HCT116 (cell line): ENCODE measurements around the gene PAAF1. TPM values are rescaled to one million over a fixed set of nuclear protein-coding genes. Genes with fewer than 3 reads are reported as not detected.

Experiments used
- ATAC-seq: fragments of 200-7000 bp; cut with Tn5 transposase; 2 replicates; pipeline ENCODE4 v1.9.1; 2020; ENCODE audit warnings: mild to moderate bottlenecking, moderate library complexity
- BruUV-seq: library from RNA; stranded (reverse); fragments of 400-500 nt; replicated peaks from 2 replicates; lab custom pipeline; 2021; lab: Mats Ljungman, UMichigan
- CTCF ChIA-PET: fragments of 300-600 bp; sonication (Branson Sonifier 250); formaldehyde crosslinking; loops from one replicate; lab custom pipeline; 2021; ENCODE audit warnings: antibody characterized with exemption; lab: Charles Lee
- POLR2A ChIA-PET: fragments of 300-600, 350-600 bp; sonication (Branson Sonifier 250); formaldehyde crosslinking; loops from one replicate; lab custom pipeline; 2021; ENCODE audit warnings: antibody characterized with exemption; lab: Charles Lee
- RAD21 ChIA-PET, 2 experiments: fragments of 300-600 bp; sonication (Branson Sonifier 250); formaldehyde crosslinking; loops; one replicate each; lab custom pipeline; 2023; ENCODE audit warnings: low total read pairs in 2 of 2; ENCODE audit not compliant: uncharacterized antibody in 2 of 2, unreplicated experiment in 2 of 2, low non-redundant PET in 1 of 2; lab: Charles Lee
- DNase-seq: peaks from one replicate; pipeline ENCODE4 v3.0.0-alpha.2; 2010; ENCODE audit warnings: low read depth, low spot score
- H2AFZ ChIP-seq: fragments of 200-600 bp; shearing (Covaris generic), sonication (generic); 2 replicates; pipeline ENCODE4 v1.6.1; 2017; ENCODE audit warnings: low read depth, mixed run types, mixed read lengths, antibody characterized with exemption, low read length; ENCODE audit not compliant: poor library complexity, severe bottlenecking
- H3K27ac ChIP-seq: 2 replicates; pipeline ENCODE4 v1.5.1; 2012; ENCODE audit warnings: low read depth, low read length
- H3K27me3 ChIP-seq: fragments of 200-600 bp; sonication (generic); 2 replicates; pipeline ENCODE4 v1.6.1; 2016; ENCODE audit warnings: mixed run types, low read length, mixed read lengths; ENCODE audit not compliant: insufficient read depth
- H3K36me3 ChIP-seq, 2 experiments: fragments of 200-500 bp in 1 of 2; fragments of 200-600 bp in 1 of 2; sonication (Bioruptor generic) in 1 of 2; sonication (generic) in 1 of 2; 2 replicates each; pipeline versions ENCODE4 v1.5.1 to v1.6.1; 2014 to 2016; ENCODE audit warnings: low read length in 2 of 2, inconsistent platforms in 1 of 2, mixed read lengths in 1 of 2, mixed run types in 1 of 2; ENCODE audit not compliant: insufficient read depth in 2 of 2, control insufficient read depth in 1 of 2
- H3K4me1 ChIP-seq, 2 experiments: fragments of 200-600 bp in 1 of 2; sonication (generic) in 1 of 2; 2 replicates each; pipeline versions ENCODE4 v1.5.1 to v1.6.1; 2012 to 2017; ENCODE audit warnings: low read length in 2 of 2, inconsistent platforms in 1 of 2, mild to moderate bottlenecking in 1 of 2, mixed read lengths in 1 of 2, mixed run types in 1 of 2, moderate library complexity in 1 of 2; ENCODE audit not compliant: insufficient read depth in 2 of 2, control insufficient read depth in 1 of 2
- H3K4me2 ChIP-seq: fragments of 200-600 bp; sonication (generic); 2 replicates; pipeline ENCODE4 v1.6.1; 2017; ENCODE audit warnings: mixed run types, low read length, mixed read lengths
- H3K4me3 ChIP-seq, 2 experiments: fragments of 200-600 bp in 1 of 2; sonication (generic) in 1 of 2; replicated peaks in 1 of 2; 2 replicates each; pipeline ENCODE4 v1.5.1; 2011 to 2016; ENCODE audit warnings: low read length in 2 of 2, control low read depth in 1 of 2, low read depth in 1 of 2, mild to moderate bottlenecking in 1 of 2, mixed read lengths in 1 of 2, mixed run types in 1 of 2
- H3K79me2 ChIP-seq: fragments of 200-600 bp; sonication (generic); 2 replicates; pipeline ENCODE4 v1.6.1; 2017; ENCODE audit warnings: mild to moderate bottlenecking, mixed run types, low read length, moderate library complexity, mixed read lengths; ENCODE audit not compliant: insufficient read depth
- H3K9ac ChIP-seq: fragments of 200-600 bp; sonication (generic); 2 replicates; pipeline ENCODE4 v1.6.1; 2016; ENCODE audit warnings: low read length, mixed read lengths
- H3K9me2 ChIP-seq: fragments of 200-600 bp; sonication (generic), shearing (Covaris generic); 2 replicates; pipeline ENCODE4 v1.6.1; 2017; ENCODE audit warnings: mixed run types, mild to moderate bottlenecking, moderate library complexity; ENCODE audit not compliant: insufficient read depth
- H3K9me3 ChIP-seq, 2 experiments: fragments of 200-500 bp in 1 of 2; fragments of 200-600 bp in 1 of 2; sonication (Bioruptor generic) in 1 of 2; sonication (generic) in 1 of 2; 2 replicates each; pipeline ENCODE4 v1.6.1; 2014 to 2017; ENCODE audit warnings: low read length in 2 of 2, mixed read lengths in 2 of 2, inconsistent platforms in 1 of 2, low read depth in 1 of 2, mild to moderate bottlenecking in 1 of 2, mixed run types in 1 of 2, moderate library complexity in 1 of 2; ENCODE audit not compliant: control insufficient read depth in 1 of 2, insufficient read depth in 1 of 2
- H4K20me1 ChIP-seq: fragments of 200-600 bp; sonication (generic), shearing (Covaris generic); 2 replicates; pipeline ENCODE4 v1.6.1; 2017; ENCODE audit warnings: mixed run types, mild to moderate bottlenecking, moderate library complexity; ENCODE audit not compliant: insufficient read depth
- POLR2A ChIP-seq: IDR thresholded peaks from 2 replicates; pipeline ENCODE4 v1.7.0; 2011; ENCODE audit warnings: borderline replicate concordance; ENCODE audit not compliant: insufficient read depth, insufficient read length; ENCODE audit errors: extremely low read depth
- YY1 ChIP-seq: IDR thresholded peaks from 2 replicates; pipeline ENCODE4 v1.6.1; 2011; ENCODE audit warnings: low read length, low read depth, moderate library complexity, mild to moderate bottlenecking; ENCODE audit not compliant: insufficient replicate concordance; ENCODE audit errors: extremely low read depth
- intact Hi-C: fragments of 100-400 bp; cut with micrococcal nuclease; formaldehyde crosslinking; loops from 2 replicates; pipeline ENCODE4 v1.10.0; 2022
- total RNA-seq: library from RNA; stranded (reverse); gene quantifications from one replicate; pipeline ENCODE4 v1.2.1, GENCODE V29; 2021; ENCODE audit not compliant: unreplicated experiment
- TF ChIP-seq, protein P1 (sequence below): IDR thresholded peaks from 2 replicates; pipeline ENCODE4 v1.6.1; 2012
- TF ChIP-seq, protein P2 (sequence below): IDR thresholded peaks from 2 replicates; pipeline ENCODE4 v1.6.1; 2012
- TF ChIP-seq, protein P3 (sequence below): IDR thresholded peaks from 2 replicates; pipeline ENCODE4 v1.6.1; 2011; ENCODE audit warnings: mild to moderate bottlenecking, low read length, moderate library complexity; ENCODE audit not compliant: insufficient replicate concordance; ENCODE audit errors: extremely low read depth
- TF ChIP-seq, protein P4 (sequence below): IDR thresholded peaks from 2 replicates; pipeline ENCODE4 v1.6.1; 2012; ENCODE audit warnings: low read depth

Gene PAAF1
- total RNA-seq, 1 experiment from 2014 or later = 15.5 TPM

DNA sequence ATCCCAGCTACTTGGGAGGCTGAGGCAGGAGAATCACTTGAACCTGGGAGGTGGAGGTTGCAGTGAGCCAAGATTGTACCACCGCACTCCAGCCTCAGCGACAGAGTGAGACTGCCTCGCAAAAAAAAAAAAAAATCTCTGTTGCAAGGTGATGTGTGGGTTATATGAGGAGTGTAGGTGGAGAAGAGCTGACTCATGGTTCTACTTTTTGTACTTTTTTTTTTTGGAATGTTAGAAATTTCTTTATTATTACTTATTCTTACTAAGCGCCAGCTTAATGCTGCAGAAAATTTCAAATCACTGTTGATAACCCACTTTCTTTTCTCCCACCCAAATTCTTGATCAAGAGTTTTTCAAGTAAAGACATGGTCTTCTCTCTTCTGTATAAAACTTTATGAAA is 44.4 kb downstream of the PAAF1 start:
- Histone ChIP-seq H3K36me3 (no peaks in the 10 kb centered on the region; a peak in 1 of 4 replicates), H3K79me2 (no peaks in the 10 kb centered on the region), H3K4me3 (no peak overlapping the region), H3K9me3 (no peaks in the 10 kb centered on the region), H3K27ac (no peak overlapping the region), H3K9me2 (no peaks in the 10 kb centered on the region), H3K27me3 (no peaks in the 10 kb centered on the region), H3K4me1 (no peaks in the 10 kb centered on the region), H2AFZ (no peak overlapping the region), H4K20me1 (no peaks in the 10 kb centered on the region), H3K9ac (no peak overlapping the region), H3K4me2 (no peak overlapping the region)
- intact Hi-C loops = no loop called here
- TF ChIP-seq, protein P1, sequence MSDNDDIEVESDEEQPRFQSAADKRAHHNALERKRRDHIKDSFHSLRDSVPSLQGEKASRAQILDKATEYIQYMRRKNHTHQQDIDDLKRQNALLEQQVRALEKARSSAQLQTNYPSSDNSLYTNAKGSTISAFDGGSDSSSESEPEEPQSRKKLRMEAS = no peak
- TF ChIP-seq POLR2A (no peak), YY1 (no peak)
- TF ChIP-seq, protein P2, sequence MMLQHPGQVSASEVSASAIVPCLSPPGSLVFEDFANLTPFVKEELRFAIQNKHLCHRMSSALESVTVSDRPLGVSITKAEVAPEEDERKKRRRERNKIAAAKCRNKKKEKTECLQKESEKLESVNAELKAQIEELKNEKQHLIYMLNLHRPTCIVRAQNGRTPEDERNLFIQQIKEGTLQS = no peak
- POLR2A ChIA-PET = no interaction called here
- RAD21 ChIA-PET = no interaction called here
- ATAC-seq = no peak
- no peak for DNase-seq
- no TSS peak for BruUV-seq
- CTCF ChIA-PET = interaction anchor here (1.4 kb wide), 1 partner anchor 10 kb away, joined by 4 read pairs; no protein-coding TSS in a partner anchor

DNA sequence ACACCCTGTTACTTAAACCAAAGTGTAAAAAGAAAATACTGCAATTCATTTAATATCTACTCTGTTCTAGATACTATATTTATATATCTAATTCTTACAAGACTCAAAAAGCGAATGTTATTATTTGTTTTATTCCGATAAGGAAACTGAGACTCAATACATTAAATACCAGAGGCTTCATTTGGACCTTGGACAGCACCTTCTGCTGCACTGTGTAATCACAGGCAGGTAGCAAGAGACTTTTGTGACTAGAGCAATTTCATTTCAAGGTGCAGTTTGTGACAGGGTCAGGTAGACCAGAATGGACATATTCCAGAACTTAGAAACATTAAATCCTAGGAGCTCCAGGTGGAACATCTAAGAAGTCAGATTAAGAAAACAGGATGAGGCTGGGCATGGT is 52.6 kb downstream of the PAAF1 start:
- DNase-seq (no peak), ATAC-seq (no peak)
- BruUV-seq = no TSS peak
- H3K27me3 ChIP-seq = no peaks in the 10 kb centered on the region
- H3K79me2 ChIP-seq = no peaks in the 10 kb centered on the region
- no peak overlapping the region for H2AFZ ChIP-seq
- RAD21 ChIA-PET = no interaction called here
- no peak overlapping the region for H3K4me3 ChIP-seq
- no peak overlapping the region for H3K4me2 ChIP-seq
- no peaks in the 10 kb centered on the region for H3K36me3 ChIP-seq
- TF ChIP-seq, protein P3, sequence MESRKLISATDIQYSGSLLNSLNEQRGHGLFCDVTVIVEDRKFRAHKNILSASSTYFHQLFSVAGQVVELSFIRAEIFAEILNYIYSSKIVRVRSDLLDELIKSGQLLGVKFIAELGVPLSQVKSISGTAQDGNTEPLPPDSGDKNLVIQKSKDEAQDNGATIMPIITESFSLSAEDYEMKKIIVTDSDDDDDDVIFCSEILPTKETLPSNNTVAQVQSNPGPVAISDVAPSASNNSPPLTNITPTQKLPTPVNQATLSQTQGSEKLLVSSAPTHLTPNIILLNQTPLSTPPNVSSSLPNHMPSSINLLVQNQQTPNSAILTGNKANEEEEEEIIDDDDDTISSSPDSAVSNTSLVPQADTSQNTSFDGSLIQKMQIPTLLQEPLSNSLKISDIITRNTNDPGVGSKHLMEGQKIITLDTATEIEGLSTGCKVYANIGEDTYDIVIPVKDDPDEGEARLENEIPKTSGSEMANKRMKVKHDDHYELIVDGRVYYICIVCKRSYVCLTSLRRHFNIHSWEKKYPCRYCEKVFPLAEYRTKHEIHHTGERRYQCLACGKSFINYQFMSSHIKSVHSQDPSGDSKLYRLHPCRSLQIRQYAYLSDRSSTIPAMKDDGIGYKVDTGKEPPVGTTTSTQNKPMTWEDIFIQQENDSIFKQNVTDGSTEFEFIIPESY = no peak
- TF ChIP-seq, protein P4, sequence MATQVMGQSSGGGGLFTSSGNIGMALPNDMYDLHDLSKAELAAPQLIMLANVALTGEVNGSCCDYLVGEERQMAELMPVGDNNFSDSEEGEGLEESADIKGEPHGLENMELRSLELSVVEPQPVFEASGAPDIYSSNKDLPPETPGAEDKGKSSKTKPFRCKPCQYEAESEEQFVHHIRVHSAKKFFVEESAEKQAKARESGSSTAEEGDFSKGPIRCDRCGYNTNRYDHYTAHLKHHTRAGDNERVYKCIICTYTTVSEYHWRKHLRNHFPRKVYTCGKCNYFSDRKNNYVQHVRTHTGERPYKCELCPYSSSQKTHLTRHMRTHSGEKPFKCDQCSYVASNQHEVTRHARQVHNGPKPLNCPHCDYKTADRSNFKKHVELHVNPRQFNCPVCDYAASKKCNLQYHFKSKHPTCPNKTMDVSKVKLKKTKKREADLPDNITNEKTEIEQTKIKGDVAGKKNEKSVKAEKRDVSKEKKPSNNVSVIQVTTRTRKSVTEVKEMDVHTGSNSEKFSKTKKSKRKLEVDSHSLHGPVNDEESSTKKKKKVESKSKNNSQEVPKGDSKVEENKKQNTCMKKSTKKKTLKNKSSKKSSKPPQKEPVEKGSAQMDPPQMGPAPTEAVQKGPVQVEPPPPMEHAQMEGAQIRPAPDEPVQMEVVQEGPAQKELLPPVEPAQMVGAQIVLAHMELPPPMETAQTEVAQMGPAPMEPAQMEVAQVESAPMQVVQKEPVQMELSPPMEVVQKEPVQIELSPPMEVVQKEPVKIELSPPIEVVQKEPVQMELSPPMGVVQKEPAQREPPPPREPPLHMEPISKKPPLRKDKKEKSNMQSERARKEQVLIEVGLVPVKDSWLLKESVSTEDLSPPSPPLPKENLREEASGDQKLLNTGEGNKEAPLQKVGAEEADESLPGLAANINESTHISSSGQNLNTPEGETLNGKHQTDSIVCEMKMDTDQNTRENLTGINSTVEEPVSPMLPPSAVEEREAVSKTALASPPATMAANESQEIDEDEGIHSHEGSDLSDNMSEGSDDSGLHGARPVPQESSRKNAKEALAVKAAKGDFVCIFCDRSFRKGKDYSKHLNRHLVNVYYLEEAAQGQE = peak; percentile 11; the same call in 1 of the 2 replicates
- peaks cover 3% of the 10 kb centered on the region in 2 experiments; a peak in 3 of 4 replicates for H3K4me1 ChIP-seq
- H3K9me2 ChIP-seq = no peaks in the 10 kb centered on the region
- CTCF ChIA-PET = no interaction called here
- no peaks in the 10 kb centered on the region for H3K9me3 ChIP-seq
- intact Hi-C loops = no loop called here
- H4K20me1 ChIP-seq = no peaks in the 10 kb centered on the region
- no peak overlapping the region for H3K27ac ChIP-seq
- POLR2A ChIA-PET = no interaction called here
- H3K9ac ChIP-seq = no peak overlapping the region
